PC-9 (cell line): ENCODE measurements around the gene M1AP. TPM values are rescaled to one million over a fixed set of nuclear protein-coding genes. Genes with fewer than 3 reads are reported as not detected.

ENCODE experiments used
- BruUV-seq: library from RNA; stranded (reverse); fragments of 400-500 nt; replicated peaks from 2 replicates; lab custom pipeline; 2021; lab: Mats Ljungman, UMichigan
- CTCF ChIA-PET: fragments of 300-600 bp; sonication (Branson Sonifier 250); formaldehyde crosslinking; loops from one replicate; lab custom pipeline; 2022; ENCODE audit warnings: antibody characterized with exemption; lab: Charles Lee
- POLR2A ChIA-PET: fragments of 300-600 bp; sonication (Branson Sonifier 250); formaldehyde crosslinking; loops from one replicate; lab custom pipeline; 2022; ENCODE audit warnings: antibody characterized with exemption; ENCODE audit not compliant: unreplicated experiment; lab: Charles Lee
- DNase-seq, 2 experiments: peaks; one replicate each; pipeline versions ENCODE4 v3.0.0 to v3.0.0-alpha.2; 2015 to 2022; ENCODE audit warnings: mixed read lengths in 1 of 2
- H2AFZ ChIP-seq: fragments of 200-600 bp; sonication (generic); 2 replicates; pipeline ENCODE4 v1.8.1; 2017; ENCODE audit warnings: antibody characterized with exemption
- H3F3A ChIP-seq: fragments of 200-600 bp; sonication (generic); 2 replicates; pipeline ENCODE4 v1.8.1; 2017; ENCODE audit warnings: antibody characterized with exemption, mild to moderate bottlenecking, low read depth; ENCODE audit not compliant: insufficient read depth
- H3K27ac ChIP-seq: fragments of 200-600 bp; sonication (generic); 2 replicates; pipeline ENCODE4 v1.6.1; 2016; ENCODE audit warnings: mixed run types
- H3K27me3 ChIP-seq: fragments of 200-600 bp; sonication (generic); 2 replicates; pipeline ENCODE4 v1.6.1; 2016; ENCODE audit warnings: low read depth, mixed run types; ENCODE audit not compliant: insufficient read depth
- H3K36me3 ChIP-seq: fragments of 200-600 bp; sonication (generic); 2 replicates; pipeline ENCODE4 v1.6.1; 2016; ENCODE audit warnings: low read depth, mixed run types
- H3K4me1 ChIP-seq: fragments of 200-600 bp; sonication (generic); replicated peaks from 2 replicates; pipeline ENCODE4 v1.6.1; 2016; ENCODE audit warnings: mixed run types; ENCODE audit not compliant: insufficient read depth
- H3K4me2 ChIP-seq: fragments of 200-600 bp; sonication (generic); 2 replicates; pipeline ENCODE4 v1.6.1; 2017; ENCODE audit warnings: mixed run types
- H3K4me3 ChIP-seq: fragments of 200-600 bp; sonication (generic); 2 replicates; pipeline ENCODE4 v1.6.1; 2016; ENCODE audit warnings: mixed run types
- H3K79me2 ChIP-seq: fragments of 200-600 bp; sonication (generic); 2 replicates; pipeline ENCODE4 v1.6.1; 2017; ENCODE audit warnings: low read depth, mixed run types
- H3K9me2 ChIP-seq: fragments of 200-600 bp; sonication (generic); 2 replicates; pipeline ENCODE4 v1.8.1; 2017; ENCODE audit warnings: mild to moderate bottlenecking; ENCODE audit not compliant: insufficient read depth
- H3K9me3 ChIP-seq: fragments of 200-600 bp; sonication (generic); 2 replicates; pipeline ENCODE4 v1.8.1; 2016; ENCODE audit warnings: low read depth; ENCODE audit not compliant: insufficient read depth
- H4K20me1 ChIP-seq: fragments of 200-600 bp; sonication (generic); 2 replicates; pipeline ENCODE4 v1.8.1; 2017; ENCODE audit not compliant: insufficient read depth
- EZH2 ChIP-seq: fragments of 200-600 bp; sonication (generic); IDR thresholded peaks from 2 replicates; pipeline ENCODE4 v1.8.0; 2017; ENCODE audit warnings: antibody characterized with exemption, low read depth
- intact Hi-C: fragments of 100-400 bp; cut with micrococcal nuclease; formaldehyde crosslinking; loops from one replicate; pipeline ENCODE4 v1.10.0; 2022; ENCODE audit not compliant: unreplicated experiment
- total RNA-seq: library from RNA; stranded (reverse); gene quantifications from 2 replicates; pipeline ENCODE4 v1.2.3, GENCODE V29; 2021
- TF ChIP-seq, protein P1 (sequence below): fragments of 200-600 bp; sonication (generic); conservative IDR thresholded peaks from 2 replicates; pipeline ENCODE4 v1.6.1; 2017; ENCODE audit warnings: mixed run types, antibody characterized with exemption, mild to moderate bottlenecking, moderate library complexity

The M1AP gene
- total RNA-seq, 1 experiment from 2014 or later = 7.7 TPM

DNA sequence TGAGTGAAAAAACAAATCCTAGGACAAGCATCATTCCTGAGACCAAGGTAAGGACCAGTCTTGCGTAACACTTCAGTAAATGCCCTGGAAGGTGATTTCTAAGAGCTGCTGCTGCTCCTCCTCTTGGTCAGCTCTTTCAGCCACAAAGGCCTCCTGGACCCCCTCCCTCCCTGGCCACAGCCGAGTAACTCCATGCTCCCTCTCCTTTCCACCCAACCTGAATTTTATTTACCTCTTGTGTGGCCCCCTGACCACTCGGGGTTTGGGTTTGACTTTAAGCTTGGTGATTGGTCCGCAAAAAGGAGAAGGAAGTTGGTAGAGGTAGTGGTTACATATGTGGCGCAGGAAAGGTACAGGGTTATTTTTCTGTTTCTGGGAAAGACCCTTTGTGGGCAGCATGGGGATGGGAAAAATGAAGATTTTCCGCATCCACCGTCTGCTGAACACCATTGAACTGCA is 109.2 kb downstream of the M1AP start:
- ChIA-PET CTCF (interaction anchor here (0.6 kb wide), 1 partner anchor 1609 kb away, joined by 4 read pairs; no protein-coding TSS in a partner anchor), POLR2A (interaction anchor here (0.5 to 0.7 kb wide), 2 partner anchors 58 to 278 kb away, joined by 4 read pairs; no protein-coding TSS in a partner anchor)
- Histone ChIP-seq H4K20me1 (no peaks in the 10 kb centered on the region), H3K36me3 (no peaks in the 10 kb centered on the region), H2AFZ (no peak overlapping the region), H3K9me2 (no peaks in the 10 kb centered on the region), H3F3A (0 out of 2 replicates have a peak, but pooled peaks cover under 1% of the 10 kb centered on the region), H3K27me3 (no peaks in the 10 kb centered on the region), H3K9me3 (no peaks in the 10 kb centered on the region), H3K4me3 (no peak overlapping the region), H3K27ac (no peak overlapping the region), H3K79me2 (no peaks in the 10 kb centered on the region), H3K4me2 (no peak overlapping the region), H3K4me1 (no peaks in the 10 kb centered on the region)
- no TSS peak for BruUV-seq
- no peak for TF ChIP-seq EZH2
- TF ChIP-seq, protein P1, sequence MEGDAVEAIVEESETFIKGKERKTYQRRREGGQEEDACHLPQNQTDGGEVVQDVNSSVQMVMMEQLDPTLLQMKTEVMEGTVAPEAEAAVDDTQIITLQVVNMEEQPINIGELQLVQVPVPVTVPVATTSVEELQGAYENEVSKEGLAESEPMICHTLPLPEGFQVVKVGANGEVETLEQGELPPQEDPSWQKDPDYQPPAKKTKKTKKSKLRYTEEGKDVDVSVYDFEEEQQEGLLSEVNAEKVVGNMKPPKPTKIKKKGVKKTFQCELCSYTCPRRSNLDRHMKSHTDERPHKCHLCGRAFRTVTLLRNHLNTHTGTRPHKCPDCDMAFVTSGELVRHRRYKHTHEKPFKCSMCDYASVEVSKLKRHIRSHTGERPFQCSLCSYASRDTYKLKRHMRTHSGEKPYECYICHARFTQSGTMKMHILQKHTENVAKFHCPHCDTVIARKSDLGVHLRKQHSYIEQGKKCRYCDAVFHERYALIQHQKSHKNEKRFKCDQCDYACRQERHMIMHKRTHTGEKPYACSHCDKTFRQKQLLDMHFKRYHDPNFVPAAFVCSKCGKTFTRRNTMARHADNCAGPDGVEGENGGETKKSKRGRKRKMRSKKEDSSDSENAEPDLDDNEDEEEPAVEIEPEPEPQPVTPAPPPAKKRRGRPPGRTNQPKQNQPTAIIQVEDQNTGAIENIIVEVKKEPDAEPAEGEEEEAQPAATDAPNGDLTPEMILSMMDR = no peak
- no peak for DNase-seq
- intact Hi-C loops = no loop called here

DNA sequence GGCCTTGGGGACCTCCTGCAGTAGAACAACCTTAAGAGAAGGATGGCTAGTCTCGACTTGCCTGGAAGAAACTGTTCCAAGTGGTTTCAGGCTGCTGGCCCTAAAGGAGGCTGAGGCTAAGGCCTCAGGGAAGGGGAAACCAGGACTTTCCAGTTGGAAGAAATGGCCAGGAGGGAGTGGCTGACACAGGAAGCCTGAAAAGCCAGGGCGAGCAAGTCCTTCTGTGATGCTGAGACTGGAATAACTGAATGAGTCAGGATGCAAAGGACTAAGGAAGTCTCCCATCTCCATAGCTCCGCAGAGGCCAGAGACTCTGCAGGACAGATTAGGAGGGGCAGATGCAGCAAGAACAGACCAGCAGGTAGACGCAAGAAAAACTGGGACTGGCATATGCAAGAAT is 111.0 kb downstream of the M1AP start:
- Histone ChIP-seq H4K20me1 (no peaks in the 10 kb centered on the region), H3K27me3 (no peaks in the 10 kb centered on the region), H3K9me3 (no peaks in the 10 kb centered on the region), H3K27ac (no peak overlapping the region), H3K4me3 (no peak overlapping the region), H3K4me1 (no peaks in the 10 kb centered on the region), H3K79me2 (no peaks in the 10 kb centered on the region), H3K4me2 (no peak overlapping the region), H3K9me2 (no peaks in the 10 kb centered on the region), H3F3A (peaks cover under 1% of the 10 kb centered on the region; the same call in 1 of the 2 replicates), H2AFZ (no peak overlapping the region), H3K36me3 (no peaks in the 10 kb centered on the region)
- ChIA-PET POLR2A (no interaction called here), CTCF (no interaction called here)
- TF ChIP-seq, protein P1 = no peak
- no peak for TF ChIP-seq EZH2
- BruUV-seq = no TSS peak
- no peak for DNase-seq
- intact Hi-C loops = no loop called here

DNA sequence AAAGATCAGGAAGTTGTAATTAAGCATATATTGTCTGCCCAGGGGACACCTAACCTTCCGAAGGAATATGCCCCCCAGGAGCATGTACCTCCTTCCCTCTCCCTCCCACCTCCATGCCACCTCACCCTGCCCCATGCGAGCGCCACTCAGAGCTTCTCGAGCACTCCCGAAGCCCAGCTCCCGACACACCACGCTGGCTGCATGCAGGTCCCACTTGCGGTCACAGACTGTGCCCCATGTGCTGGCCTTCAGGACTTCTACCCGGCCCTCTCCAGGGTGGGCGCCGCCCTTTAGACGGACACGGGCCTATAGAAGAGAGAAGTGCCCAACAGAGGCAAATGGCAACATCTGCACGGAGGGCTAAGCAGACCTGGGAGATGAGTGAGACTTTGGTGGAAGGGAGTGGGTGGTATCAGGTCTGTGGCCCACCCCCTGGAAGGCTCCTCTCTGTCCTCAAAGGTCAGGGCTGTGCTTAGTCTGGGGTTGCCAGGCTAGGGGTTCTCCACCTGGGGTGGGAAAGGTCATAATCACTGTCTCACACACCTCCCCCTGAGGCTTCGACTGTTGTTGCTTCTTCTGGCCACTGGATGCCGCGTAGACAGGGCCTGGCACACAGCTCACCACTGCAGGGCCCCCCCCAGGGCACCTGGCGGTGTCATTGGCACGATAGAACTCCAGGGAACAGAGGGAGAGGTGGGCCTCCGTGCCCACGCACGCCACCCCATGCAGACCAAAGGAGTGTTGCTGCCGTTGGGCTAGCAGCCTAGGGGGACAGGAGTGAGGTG is 111.8 kb downstream of the M1AP start:
- H3K4me3 ChIP-seq = no peak overlapping the region
- DNase-seq = no peak
- POLR2A ChIA-PET = no interaction called here
- BruUV-seq = no TSS peak
- peaks cover under 1% of the 10 kb centered on the region; the same call in 1 of the 2 replicates for H3K79me2 ChIP-seq
- no peaks in the 10 kb centered on the region for H3K4me1 ChIP-seq
- H3K9me3 ChIP-seq = no peaks in the 10 kb centered on the region
- intact Hi-C loops = no loop called here
- H3K4me2 ChIP-seq = no peak overlapping the region
- H3K27ac ChIP-seq = no peak overlapping the region
- H4K20me1 ChIP-seq = no peaks in the 10 kb centered on the region
- peaks cover 6% of the 10 kb centered on the region; the same call in 1 of the 2 replicates for H3F3A ChIP-seq
- H3K9me2 ChIP-seq = no peaks in the 10 kb centered on the region
- no peaks in the 10 kb centered on the region for H3K36me3 ChIP-seq
- no peak for TF ChIP-seq EZH2
- TF ChIP-seq, protein P1 = no peak
- CTCF ChIA-PET = no interaction called here
- H3K27me3 ChIP-seq = no peaks in the 10 kb centered on the region
- no peak overlapping the region for H2AFZ ChIP-seq
